Measurements from ENCODE around the gene NFIB. TPM values are rescaled to one million over a fixed set of nuclear protein-coding genes. Genes with fewer than 3 reads are reported as not detected.

NFIB gene
- total RNA-seq, 1 donor from 2014 or later = 38.4 TPM

- no peak for ATAC-seq
Measured at GRCh38 chr9:14221119-14221518, 92.8 kb downstream of the NFIB start.

GRCh38 chr9:14220256-14220655 is 93.7 kb downstream of the NFIB start:
- ATAC-seq = no peak
- no peak for DNase-seq (ENCODE audit: low spot score)

More at GRCh38 chr9:14221119-14221518, 92.8 kb downstream of the NFIB start:
- DNase-seq (ENCODE audit: low spot score) = no peak

GRCh38 chr9:14219850-14220249 is 94.1 kb downstream of the NFIB start:
- no peak for ATAC-seq
- DNase-seq (ENCODE audit: low spot score) = no peak

- ATAC-seq (no peak), DNase-seq (ENCODE audit: low spot score) (no peak)
Measured at GRCh38 chr9:14218253-14218652, 95.7 kb downstream of the NFIB start.

GRCh38 chr9:14216612-14217194 is 97.2 kb downstream of the NFIB start:
- no peak for ATAC-seq
- no peak for DNase-seq (ENCODE audit: low spot score)

- no peak for DNase-seq (ENCODE audit: low spot score)
- no peak for ATAC-seq
Measured at GRCh38 chr9:14215614-14216013, 98.3 kb downstream of the NFIB start.

GRCh38 chr9:14214693-14215092 is 99.2 kb downstream of the NFIB start:
- DNase-seq (ENCODE audit: low spot score) (no peak), ATAC-seq (no peak)

GRCh38 chr9:14214065-14214684 is 99.8 kb downstream of the NFIB start:
- no peak for DNase-seq (ENCODE audit: low spot score)
- ATAC-seq = peak; percentile 31

- DNase-seq (ENCODE audit: low spot score) (no peak), ATAC-seq (peak; percentile 81)
Measured at GRCh38 chr9:14213504-14213903, 100.4 kb downstream of the NFIB start.

- ATAC-seq (peak; percentile 30), DNase-seq (ENCODE audit: low spot score) (no peak)
Measured at GRCh38 chr9:14212697-14213420, 101.1 kb downstream of the NFIB start.

GRCh38 chr9:14212077-14212476 is 101.9 kb downstream of the NFIB start:
- no peak for DNase-seq (ENCODE audit: low spot score)
- ATAC-seq = no peak

GRCh38 chr9:14211564-14211963 is 102.4 kb downstream of the NFIB start:
- DNase-seq (ENCODE audit: low spot score) = no peak
- ATAC-seq = no peak

- no peak for DNase-seq (ENCODE audit: low spot score)
- no peak for ATAC-seq
Measured at GRCh38 chr9:14210428-14210827, 103.5 kb downstream of the NFIB start.

- DNase-seq (ENCODE audit: low spot score) = no peak
- peak; percentile 10 for ATAC-seq
Measured at GRCh38 chr9:14209399-14210345, 104.3 kb downstream of the NFIB start.

- no peak for DNase-seq (ENCODE audit: low spot score)
- peak; percentile 41 for ATAC-seq
Measured at GRCh38 chr9:14207352-14207995, 106.5 kb downstream of the NFIB start.

GRCh38 chr9:14205463-14205862 is 108.5 kb downstream of the NFIB start:
- ATAC-seq = peak; percentile 63

GRCh38 chr9:14203356-14204056 is 110.4 kb downstream of the NFIB start:
- ATAC-seq (peak; percentile 84), DNase-seq (ENCODE audit: low spot score) (peak; percentile 92)

More at GRCh38 chr9:14205463-14205862, 108.5 kb downstream of the NFIB start:
- no peak for DNase-seq (ENCODE audit: low spot score)

- DNase-seq (ENCODE audit: low spot score) = peak; percentile 79
- peak; percentile 87 for ATAC-seq
Measured at GRCh38 chr9:14198841-14199455, 115.0 kb downstream of the NFIB start.

GRCh38 chr9:14198047-14198840 is 115.7 kb downstream of the NFIB start:
- DNase-seq (ENCODE audit: low spot score) = no peak
- no peak for ATAC-seq
